ENCODE data around the gene CBARP. TPM values are rescaled to one million over a fixed set of nuclear protein-coding genes. Genes with fewer than 3 reads are reported as not detected.

The CBARP gene
- total and polyA plus RNA-seq, 9 of the 15 experiments (the other 6 are each of a cell fraction or from before 2014, with no cell fraction given) = 0.03 to 8.9 (median 1.2) TPM; not detected in 1

- TF ChIP-seq ZNF609 (CRISPR knock-in tag; IDR thresholded peaks at IDR 0.05; ENCODE audit: borderline replicate concordance) (no peak), ZNF384 (IDR thresholded peaks at IDR 0.05; ENCODE audit: low read depth, low read length) (no peak), ZBTB1 (CRISPR knock-in tag; IDR thresholded peaks at IDR 0.05; ENCODE audit: borderline replicate concordance, low read depth) (0 out of 2 replicates have a peak, but pooled peaks have one; percentile 67), KLF10 (CRISPR knock-in tag; IDR thresholded peaks at IDR 0.05) (no peak), TARDBP (IDR thresholded peaks at IDR 0.05) (no peak), FOS (IDR thresholded peaks at IDR 0.05; ENCODE audit: extremely low read depth, insufficient read length) (no peak), ARID3B (CRISPR knock-in tag; IDR thresholded peaks at IDR 0.05; ENCODE audit: borderline replicate concordance) (no peak), MBD2 (IDR thresholded peaks at IDR 0.05; ENCODE audit: borderline replicate concordance, low read depth) (no peak), SRSF9 (IDR thresholded peaks at IDR 0.05; ENCODE audit: borderline replicate concordance, low read depth, low read length) (no peak), MED1 (CRISPR knock-in tag; IDR thresholded peaks at IDR 0.05; ENCODE audit: borderline replicate concordance) (no peak), ZNF324 (CRISPR knock-in tag; IDR thresholded peaks at IDR 0.05) (no peak), ZBTB2 (IDR thresholded peaks at IDR 0.05) (no peak), EWSR1 (IDR thresholded peaks at IDR 0.05; ENCODE audit: borderline replicate concordance, low read depth, partially characterized antibody) (no peak), ZNF280A (IDR thresholded peaks at IDR 0.05; ENCODE audit: low read depth, partially characterized antibody) (no peak), NONO (IDR thresholded peaks at IDR 0.05; ENCODE audit: low read depth in 2 of 2, low read length in 1 of 2) (peak in 1 of 2 experiments; percentile 13; a peak in 1 of 4 replicates), ZNF583 (CRISPR knock-in tag; IDR thresholded peaks at IDR 0.05) (no peak)
Measured at GRCh38 chr19:1271528-1272422, 34.0 kb upstream of the CBARP start (continued).

Measured in K562 (cell line).